Measurements from ENCODE around the gene WWTR1. TPM values are rescaled to one million over a fixed set of nuclear protein-coding genes. Genes with fewer than 3 reads are reported as not detected.

WWTR1 gene
- total RNA-seq, 1 experiment from 2014 or later = 25.5 TPM

- Mint-ChIP-seq H3K27ac (peak overlapping the region; percentile 30), H3K4me3 (no peak overlapping the region), H3K9me3 (no peaks in the 10 kb centered on the region), H3K27me3 (ENCODE audit: low read depth) (no peaks in the 10 kb centered on the region), H3K4me1 (peaks cover 17% of the 10 kb centered on the region), H3K36me3 (peaks cover 16% of the 10 kb centered on the region)
- DNase-seq (ENCODE audit: low spot score) = no peak
- ATAC-seq = no peak
- CTCF ChIA-PET = interaction anchor here (1.9 kb wide), 1 partner anchor 229 kb away, joined by 5 read pairs; no protein-coding TSS in a partner anchor
- TF ChIP-seq GTF2I (CRISPR knock-in tag; conservative IDR thresholded peaks at IDR 0.05) (no peak), FOXJ3 (CRISPR knock-in tag; IDR thresholded peaks at IDR 0.05; ENCODE audit: borderline replicate concordance) (no peak), SMAD3 (CRISPR knock-in tag; IDR thresholded peaks at IDR 0.05; ENCODE audit: borderline replicate concordance) (no peak), PRRX2 (CRISPR knock-in tag; IDR thresholded peaks at IDR 0.05) (no peak), CREB1 (CRISPR knock-in tag; IDR thresholded peaks at IDR 0.05) (no peak), USF2 (CRISPR knock-in tag; IDR thresholded peaks at IDR 0.05) (no peak), ZNF232 (CRISPR knock-in tag; IDR thresholded peaks at IDR 0.05) (no peak)
- TF ChIP-seq, protein P1, sequence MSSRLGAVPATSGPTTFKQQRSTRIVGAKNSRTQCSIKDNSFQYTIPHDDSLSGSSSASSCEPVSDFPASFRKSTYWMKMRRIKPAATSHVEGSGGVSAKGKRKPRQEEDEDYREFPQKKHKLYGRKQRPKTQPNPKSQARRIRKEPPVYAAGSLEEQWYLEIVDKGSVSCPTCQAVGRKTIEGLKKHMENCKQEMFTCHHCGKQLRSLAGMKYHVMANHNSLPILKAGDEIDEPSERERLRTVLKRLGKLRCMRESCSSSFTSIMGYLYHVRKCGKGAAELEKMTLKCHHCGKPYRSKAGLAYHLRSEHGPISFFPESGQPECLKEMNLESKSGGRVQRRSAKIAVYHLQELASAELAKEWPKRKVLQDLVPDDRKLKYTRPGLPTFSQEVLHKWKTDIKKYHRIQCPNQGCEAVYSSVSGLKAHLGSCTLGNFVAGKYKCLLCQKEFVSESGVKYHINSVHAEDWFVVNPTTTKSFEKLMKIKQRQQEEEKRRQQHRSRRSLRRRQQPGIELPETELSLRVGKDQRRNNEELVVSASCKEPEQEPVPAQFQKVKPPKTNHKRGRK (CRISPR knock-in tag; IDR thresholded peaks at IDR 0.05; ENCODE audit: borderline replicate concordance) = no peak
- TF ChIP-seq, protein P2, sequence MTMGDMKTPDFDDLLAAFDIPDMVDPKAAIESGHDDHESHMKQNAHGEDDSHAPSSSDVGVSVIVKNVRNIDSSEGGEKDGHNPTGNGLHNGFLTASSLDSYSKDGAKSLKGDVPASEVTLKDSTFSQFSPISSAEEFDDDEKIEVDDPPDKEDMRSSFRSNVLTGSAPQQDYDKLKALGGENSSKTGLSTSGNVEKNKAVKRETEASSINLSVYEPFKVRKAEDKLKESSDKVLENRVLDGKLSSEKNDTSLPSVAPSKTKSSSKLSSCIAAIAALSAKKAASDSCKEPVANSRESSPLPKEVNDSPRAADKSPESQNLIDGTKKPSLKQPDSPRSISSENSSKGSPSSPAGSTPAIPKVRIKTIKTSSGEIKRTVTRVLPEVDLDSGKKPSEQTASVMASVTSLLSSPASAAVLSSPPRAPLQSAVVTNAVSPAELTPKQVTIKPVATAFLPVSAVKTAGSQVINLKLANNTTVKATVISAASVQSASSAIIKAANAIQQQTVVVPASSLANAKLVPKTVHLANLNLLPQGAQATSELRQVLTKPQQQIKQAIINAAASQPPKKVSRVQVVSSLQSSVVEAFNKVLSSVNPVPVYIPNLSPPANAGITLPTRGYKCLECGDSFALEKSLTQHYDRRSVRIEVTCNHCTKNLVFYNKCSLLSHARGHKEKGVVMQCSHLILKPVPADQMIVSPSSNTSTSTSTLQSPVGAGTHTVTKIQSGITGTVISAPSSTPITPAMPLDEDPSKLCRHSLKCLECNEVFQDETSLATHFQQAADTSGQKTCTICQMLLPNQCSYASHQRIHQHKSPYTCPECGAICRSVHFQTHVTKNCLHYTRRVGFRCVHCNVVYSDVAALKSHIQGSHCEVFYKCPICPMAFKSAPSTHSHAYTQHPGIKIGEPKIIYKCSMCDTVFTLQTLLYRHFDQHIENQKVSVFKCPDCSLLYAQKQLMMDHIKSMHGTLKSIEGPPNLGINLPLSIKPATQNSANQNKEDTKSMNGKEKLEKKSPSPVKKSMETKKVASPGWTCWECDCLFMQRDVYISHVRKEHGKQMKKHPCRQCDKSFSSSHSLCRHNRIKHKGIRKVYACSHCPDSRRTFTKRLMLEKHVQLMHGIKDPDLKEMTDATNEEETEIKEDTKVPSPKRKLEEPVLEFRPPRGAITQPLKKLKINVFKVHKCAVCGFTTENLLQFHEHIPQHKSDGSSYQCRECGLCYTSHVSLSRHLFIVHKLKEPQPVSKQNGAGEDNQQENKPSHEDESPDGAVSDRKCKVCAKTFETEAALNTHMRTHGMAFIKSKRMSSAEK (CRISPR knock-in tag; IDR thresholded peaks at IDR 0.05; ENCODE audit: borderline replicate concordance) = no peak
- POLR2A ChIA-PET = no interaction called here
Measured at GRCh38 chr3:149542375-149543312, 115.2 kb downstream of the WWTR1 start.

- Mint-ChIP-seq H3K4me3 (no peak overlapping the region), H3K9me3 (no peaks in the 10 kb centered on the region), H3K4me1 (peaks cover 30% of the 10 kb centered on the region), H3K27ac (0 out of 2 replicates have a peak overlapping the region, but pooled peaks have one; percentile 14), H3K27me3 (ENCODE audit: low read depth) (no peaks in the 10 kb centered on the region), H3K36me3 (peaks cover 16% of the 10 kb centered on the region)
- CTCF ChIA-PET = interaction anchor here (1.5 kb wide), 1 partner anchor 176 kb away, joined by 6 read pairs; no protein-coding TSS in a partner anchor
- TF ChIP-seq MXD4 (CRISPR knock-in tag; IDR thresholded peaks at IDR 0.05; ENCODE audit: borderline replicate concordance) (no peak), ZNF317 (CRISPR knock-in tag; IDR thresholded peaks at IDR 0.05; ENCODE audit: borderline replicate concordance, low read depth) (no peak), EMX1 (CRISPR knock-in tag; IDR thresholded peaks at IDR 0.05) (no peak), ZNF671 (CRISPR knock-in tag; IDR thresholded peaks at IDR 0.05) (no peak)
- TF ChIP-seq, protein P3, sequence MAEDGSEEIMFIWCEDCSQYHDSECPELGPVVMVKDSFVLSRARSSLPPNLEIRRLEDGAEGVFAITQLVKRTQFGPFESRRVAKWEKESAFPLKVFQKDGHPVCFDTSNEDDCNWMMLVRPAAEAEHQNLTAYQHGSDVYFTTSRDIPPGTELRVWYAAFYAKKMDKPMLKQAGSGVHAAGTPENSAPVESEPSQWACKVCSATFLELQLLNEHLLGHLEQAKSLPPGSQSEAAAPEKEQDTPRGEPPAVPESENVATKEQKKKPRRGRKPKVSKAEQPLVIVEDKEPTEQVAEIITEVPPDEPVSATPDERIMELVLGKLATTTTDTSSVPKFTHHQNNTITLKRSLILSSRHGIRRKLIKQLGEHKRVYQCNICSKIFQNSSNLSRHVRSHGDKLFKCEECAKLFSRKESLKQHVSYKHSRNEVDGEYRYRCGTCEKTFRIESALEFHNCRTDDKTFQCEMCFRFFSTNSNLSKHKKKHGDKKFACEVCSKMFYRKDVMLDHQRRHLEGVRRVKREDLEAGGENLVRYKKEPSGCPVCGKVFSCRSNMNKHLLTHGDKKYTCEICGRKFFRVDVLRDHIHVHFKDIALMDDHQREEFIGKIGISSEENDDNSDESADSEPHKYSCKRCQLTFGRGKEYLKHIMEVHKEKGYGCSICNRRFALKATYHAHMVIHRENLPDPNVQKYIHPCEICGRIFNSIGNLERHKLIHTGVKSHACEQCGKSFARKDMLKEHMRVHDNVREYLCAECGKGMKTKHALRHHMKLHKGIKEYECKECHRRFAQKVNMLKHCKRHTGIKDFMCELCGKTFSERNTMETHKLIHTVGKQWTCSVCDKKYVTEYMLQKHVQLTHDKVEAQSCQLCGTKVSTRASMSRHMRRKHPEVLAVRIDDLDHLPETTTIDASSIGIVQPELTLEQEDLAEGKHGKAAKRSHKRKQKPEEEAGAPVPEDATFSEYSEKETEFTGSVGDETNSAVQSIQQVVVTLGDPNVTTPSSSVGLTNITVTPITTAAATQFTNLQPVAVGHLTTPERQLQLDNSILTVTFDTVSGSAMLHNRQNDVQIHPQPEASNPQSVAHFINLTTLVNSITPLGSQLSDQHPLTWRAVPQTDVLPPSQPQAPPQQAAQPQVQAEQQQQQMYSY (CRISPR knock-in tag; IDR thresholded peaks at IDR 0.05) = no peak
- TF ChIP-seq, protein P4, sequence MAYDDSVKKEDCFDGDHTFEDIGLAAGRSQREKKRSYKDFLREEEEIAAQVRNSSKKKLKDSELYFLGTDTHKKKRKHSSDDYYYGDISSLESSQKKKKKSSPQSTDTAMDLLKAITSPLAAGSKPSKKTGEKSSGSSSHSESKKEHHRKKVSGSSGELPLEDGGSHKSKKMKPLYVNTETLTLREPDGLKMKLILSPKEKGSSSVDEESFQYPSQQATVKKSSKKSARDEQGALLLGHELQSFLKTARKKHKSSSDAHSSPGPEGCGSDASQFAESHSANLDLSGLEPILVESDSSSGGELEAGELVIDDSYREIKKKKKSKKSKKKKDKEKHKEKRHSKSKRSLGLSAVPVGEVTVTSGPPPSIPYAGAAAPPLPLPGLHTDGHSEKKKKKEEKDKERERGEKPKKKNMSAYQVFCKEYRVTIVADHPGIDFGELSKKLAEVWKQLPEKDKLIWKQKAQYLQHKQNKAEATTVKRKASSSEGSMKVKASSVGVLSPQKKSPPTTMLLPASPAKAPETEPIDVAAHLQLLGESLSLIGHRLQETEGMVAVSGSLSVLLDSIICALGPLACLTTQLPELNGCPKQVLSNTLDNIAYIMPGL (CRISPR knock-in tag; IDR thresholded peaks at IDR 0.05) = no peak
- DNase-seq (ENCODE audit: low spot score) = no peak
- POLR2A ChIA-PET = no interaction called here
- ATAC-seq = no peak
Measured at GRCh38 chr3:149541091-149541491, 116.7 kb downstream of the WWTR1 start.

Data from WTC11 (cell line).